Hypothalamus (tissue), 51 donors: Measurements from ENCODE around the gene PSMB5.

Experiments
- DNase-seq, 51 donors: peaks; one replicate each; lab custom pipeline; 2025; lab: John Stamatoyannopoulos, UW

Gene PSMB5

DNA sequence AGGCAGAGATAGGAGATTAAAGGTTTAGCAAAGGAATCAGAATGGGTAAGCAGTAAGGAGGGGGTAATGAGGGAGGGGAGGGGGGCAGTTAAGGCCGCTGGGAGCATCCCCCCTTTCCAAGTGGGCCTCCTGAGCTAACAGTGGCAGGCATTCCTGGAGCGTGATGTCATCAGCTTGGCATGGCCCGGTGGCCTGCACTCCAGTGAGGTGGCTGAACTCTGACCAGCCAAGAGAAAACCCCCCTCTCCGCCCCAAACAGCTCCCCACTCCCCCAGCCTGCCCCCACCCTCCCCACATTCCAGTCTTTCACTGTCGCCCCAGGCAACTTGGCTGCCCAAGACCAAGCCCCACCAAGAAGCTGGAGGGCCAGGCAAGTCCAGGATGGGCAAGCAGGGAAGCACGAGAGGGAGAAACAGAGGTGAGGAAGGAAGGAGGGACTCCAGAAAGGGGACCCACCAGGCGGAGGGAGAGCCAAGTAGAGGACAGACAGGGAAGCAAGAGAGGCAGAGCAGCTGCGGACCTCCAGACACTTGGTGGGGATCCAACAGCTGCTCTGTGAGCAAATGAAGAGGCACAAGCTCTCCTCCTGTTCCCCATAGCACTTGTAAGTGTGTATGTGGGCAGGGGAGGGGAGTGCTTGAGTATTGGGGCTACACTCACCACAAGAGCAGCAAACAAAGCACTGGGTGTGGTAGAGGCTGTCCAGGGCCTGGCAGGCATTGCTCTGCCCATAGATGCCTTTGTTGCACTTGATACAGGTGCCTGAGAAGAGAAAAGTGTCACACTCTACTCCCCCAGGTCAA, 56.8 kb downstream of the PSMB5 start:
- peak in 2 of 51 donors; percentile 10 to 29 for DNase-seq

DNA sequence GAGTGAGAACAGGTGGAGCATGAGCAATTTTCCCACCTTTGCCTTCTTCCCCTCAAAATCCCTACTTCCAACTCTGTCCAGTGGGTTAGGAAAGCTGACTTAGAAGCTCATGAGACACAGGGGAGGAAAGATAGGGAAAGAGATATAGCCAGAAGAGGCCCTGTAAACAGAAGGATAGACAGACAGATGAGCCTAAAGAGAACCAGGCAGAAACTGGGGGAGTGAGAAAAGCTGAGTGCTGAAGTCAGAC, 57.3 kb downstream of the PSMB5 start:
- DNase-seq: no peak

DNA sequence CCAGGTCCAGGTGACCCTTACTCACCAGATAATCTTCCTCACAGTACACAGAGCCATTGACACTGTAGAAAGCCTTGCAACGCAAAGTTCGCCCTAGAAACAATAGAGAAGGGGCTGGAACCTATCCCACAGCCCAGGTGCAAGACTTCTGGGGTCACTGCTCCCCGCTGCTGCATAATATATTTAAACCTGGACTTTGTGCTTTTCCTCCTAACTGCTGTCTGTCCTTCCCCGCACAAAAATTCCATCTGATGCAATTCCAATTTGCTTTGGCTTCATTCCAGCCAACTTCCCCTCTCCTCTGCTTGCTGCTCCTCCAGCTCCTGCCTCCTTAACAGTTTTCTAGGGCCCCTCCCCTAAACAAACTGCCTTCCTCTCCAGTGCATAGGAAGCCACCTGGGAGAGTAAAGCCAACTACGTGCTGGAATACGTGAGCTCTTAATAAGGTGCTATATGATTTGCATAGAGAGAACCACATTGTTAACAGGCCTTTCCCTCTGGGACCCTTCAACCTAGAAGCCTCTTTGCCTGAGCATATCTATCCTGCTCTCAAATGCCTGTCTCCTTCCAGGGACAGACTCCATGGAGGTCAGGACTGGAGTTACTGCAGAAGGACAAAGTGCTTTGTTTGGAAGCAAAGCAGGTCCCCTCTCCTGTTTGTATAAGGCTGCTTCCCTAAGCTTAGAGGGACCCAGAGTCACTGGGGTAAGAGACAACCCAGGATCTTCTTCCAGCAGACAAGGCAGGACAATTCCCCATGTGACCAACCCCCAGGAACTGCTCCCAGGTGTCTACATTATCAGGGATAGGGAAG, 57.9 kb downstream of the PSMB5 start:
- DNase-seq: no peak
